Lower lobe of right lung (tissue), 2 donors: Measurements from ENCODE around the gene HARS2. TPM values are rescaled to one million over a fixed set of nuclear protein-coding genes. Genes with fewer than 3 reads are reported as not detected.
"Not testable (repeated sequence)": the region's sequence is repeated elsewhere in the genome, so short reads cannot be mapped to it uniquely, and the experiment has no call there.

Source experiments
- ATAC-seq, 2 donors: fragments of 200-7000 bp; cut with Tn5 transposase; one replicate each; pipeline ENCODE4 v1.9.1; 2020 to 2022; ENCODE audit warnings: mild to moderate bottlenecking in 2 of 2, moderate library complexity in 2 of 2
- DNase-seq: peaks from one replicate; pipeline ENCODE4 v3.0.0-alpha.2; 2020
- H3K27ac ChIP-seq: fragments of 200-600 bp; one replicate; pipeline ENCODE4 v1.8.0; 2022
- H3K27me3 ChIP-seq: fragments of 200-600 bp; one replicate; pipeline ENCODE4 v1.8.0; 2022; ENCODE audit warnings: low read depth
- H3K36me3 ChIP-seq: fragments of 200-600 bp; one replicate; pipeline ENCODE4 v1.8.0; 2022; ENCODE audit warnings: mild to moderate bottlenecking
- H3K4me1 ChIP-seq: fragments of 200-600 bp; one replicate; pipeline ENCODE4 v1.8.0; 2022
- H3K4me3 ChIP-seq: fragments of 200-600 bp; one replicate; pipeline ENCODE4 v1.8.0; 2022; ENCODE audit warnings: mild to moderate bottlenecking
- H3K9me3 ChIP-seq: fragments of 200-600 bp; one replicate; pipeline ENCODE4 v1.8.0; 2022
- intact Hi-C: fragments of 100-400 bp; cut with DNase I; formaldehyde crosslinking; loops from one replicate; pipeline ENCODE4 v1.11.0; 2022
- total RNA-seq: library from RNA; stranded (reverse); fragmentation: NEBNext Ultra II Directional; extraction: Animal tissue kit (Norgen Biotek cat#: 25700); gene quantifications from one replicate; pipeline ENCODE4 v1.2.1, GENCODE V29; 2021
- TF ChIP-seq, protein P1 (sequence below): fragments of 200-600 bp; IDR thresholded peaks from one replicate; pipeline ENCODE4 v1.8.0; 2022; ENCODE audit warnings: antibody characterized with exemption, mild to moderate bottlenecking
- donor health status: DM: no; HTN: yes; CAD: no; lungs with severe emphysema.

Gene HARS2
- total RNA-seq, 1 donor from 2014 or later: 27.6 TPM

DNA sequence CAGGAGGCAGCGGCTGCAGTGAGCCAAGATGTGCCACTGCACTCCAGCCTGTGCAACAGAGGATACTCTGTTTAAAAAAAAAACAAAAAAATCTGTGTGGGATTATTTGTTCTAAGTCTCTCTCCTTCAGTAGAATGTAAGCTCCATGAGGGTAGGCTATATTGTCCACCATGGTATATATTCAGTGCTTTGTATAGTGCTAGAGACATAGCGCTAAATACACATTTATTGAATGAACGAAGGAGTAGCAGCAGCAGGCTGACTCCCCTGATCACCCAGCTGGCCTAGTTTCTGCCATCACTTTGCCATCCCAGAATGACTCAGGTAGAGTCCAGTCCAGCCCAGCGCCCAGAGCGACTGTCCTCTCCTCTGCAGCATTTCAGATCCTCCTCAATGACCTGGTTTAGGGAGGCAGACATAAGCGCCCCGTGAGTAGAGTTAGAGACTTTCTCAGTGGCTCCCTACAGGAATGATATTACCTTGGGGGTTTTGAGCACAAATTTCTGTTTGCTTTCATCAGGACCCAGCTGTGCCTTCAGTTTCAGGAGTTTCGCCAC lies 801 bp upstream of the HARS2 start:
- no peaks in the 10 kb centered on the region for H3K27me3 ChIP-seq
- H3K4me3 ChIP-seq: peak overlapping the region; percentile 97
- TF ChIP-seq, protein P1, sequence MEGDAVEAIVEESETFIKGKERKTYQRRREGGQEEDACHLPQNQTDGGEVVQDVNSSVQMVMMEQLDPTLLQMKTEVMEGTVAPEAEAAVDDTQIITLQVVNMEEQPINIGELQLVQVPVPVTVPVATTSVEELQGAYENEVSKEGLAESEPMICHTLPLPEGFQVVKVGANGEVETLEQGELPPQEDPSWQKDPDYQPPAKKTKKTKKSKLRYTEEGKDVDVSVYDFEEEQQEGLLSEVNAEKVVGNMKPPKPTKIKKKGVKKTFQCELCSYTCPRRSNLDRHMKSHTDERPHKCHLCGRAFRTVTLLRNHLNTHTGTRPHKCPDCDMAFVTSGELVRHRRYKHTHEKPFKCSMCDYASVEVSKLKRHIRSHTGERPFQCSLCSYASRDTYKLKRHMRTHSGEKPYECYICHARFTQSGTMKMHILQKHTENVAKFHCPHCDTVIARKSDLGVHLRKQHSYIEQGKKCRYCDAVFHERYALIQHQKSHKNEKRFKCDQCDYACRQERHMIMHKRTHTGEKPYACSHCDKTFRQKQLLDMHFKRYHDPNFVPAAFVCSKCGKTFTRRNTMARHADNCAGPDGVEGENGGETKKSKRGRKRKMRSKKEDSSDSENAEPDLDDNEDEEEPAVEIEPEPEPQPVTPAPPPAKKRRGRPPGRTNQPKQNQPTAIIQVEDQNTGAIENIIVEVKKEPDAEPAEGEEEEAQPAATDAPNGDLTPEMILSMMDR: no peak
- H3K36me3 ChIP-seq: peaks cover 62% of the 10 kb centered on the region
- H3K27ac ChIP-seq: peak overlapping the region; percentile 92
- H3K9me3 ChIP-seq: no peaks in the 10 kb centered on the region
- peaks cover 35% of the 10 kb centered on the region for H3K4me1 ChIP-seq
- intact Hi-C loops: no loop called here
- DNase-seq (no peak), ATAC-seq (peak in 1 of 2 donors; percentile 1)

DNA sequence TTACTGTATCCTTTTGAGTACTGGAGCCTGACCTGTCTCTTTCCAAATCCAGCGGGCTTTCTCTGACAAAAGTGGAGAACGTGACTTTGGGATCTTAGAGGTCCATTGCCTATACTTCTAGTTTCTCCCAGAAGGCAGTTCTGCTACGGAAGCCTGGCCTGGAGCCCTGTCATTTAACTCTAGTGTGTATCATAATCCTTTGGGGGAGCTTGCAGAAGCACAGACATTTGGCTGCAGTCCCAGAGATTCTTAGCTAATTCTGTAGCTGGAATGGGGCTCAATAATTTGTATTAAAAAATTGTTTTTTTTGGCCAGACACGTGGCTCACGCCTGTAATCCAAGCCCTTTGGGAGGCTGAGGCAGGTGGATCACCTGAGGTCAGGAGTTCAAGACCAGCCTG lies 3.0 kb downstream of the HARS2 start:
- H3K27ac ChIP-seq: no peak overlapping the region
- TF ChIP-seq, protein P1: no peak
- no peak overlapping the region for H3K4me3 ChIP-seq
- H3K36me3 ChIP-seq: peaks cover 65% of the 10 kb centered on the region
- no peaks in the 10 kb centered on the region for H3K27me3 ChIP-seq
- intact Hi-C loops: no loop called here
- H3K4me1 ChIP-seq: peaks cover 35% of the 10 kb centered on the region
- DNase-seq (no peak), ATAC-seq (no peak)
- H3K9me3 ChIP-seq: no peaks in the 10 kb centered on the region

DNA sequence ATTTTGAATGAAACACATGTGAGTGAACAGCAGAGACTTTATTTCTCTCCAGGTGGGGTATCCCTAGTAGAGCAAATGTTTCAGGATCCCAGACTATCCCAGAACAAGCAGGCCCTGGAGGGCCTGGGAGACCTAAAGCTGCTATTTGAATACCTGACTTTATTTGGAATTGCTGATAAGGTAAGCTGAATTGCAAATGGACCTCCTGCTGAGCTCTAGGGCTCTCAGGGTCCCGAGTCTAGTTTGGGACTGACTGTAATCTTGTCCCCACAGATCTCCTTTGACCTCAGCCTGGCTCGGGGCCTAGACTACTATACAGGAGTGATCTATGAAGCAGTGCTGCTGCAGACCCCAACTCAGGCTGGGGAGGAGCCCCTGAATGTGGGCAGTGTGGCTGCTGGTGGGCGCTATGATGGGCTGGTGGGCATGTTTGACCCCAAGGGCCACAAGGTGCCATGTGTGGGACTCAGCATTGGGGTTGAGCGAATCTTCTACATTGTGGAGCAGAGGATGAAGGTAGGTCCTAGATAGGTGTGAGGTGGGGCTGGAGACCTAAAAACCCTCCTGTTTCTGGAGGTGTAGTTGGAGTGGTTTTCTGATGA lies 5.7 kb downstream of the HARS2 start:
- intact Hi-C loops: no loop called here
- TF ChIP-seq, protein P1: no peak
- ATAC-seq (no peak), DNase-seq (no peak)
- peaks cover 76% of the 10 kb centered on the region for H3K36me3 ChIP-seq
- peaks cover 32% of the 10 kb centered on the region for H3K4me1 ChIP-seq
- H3K9me3 ChIP-seq: no peaks in the 10 kb centered on the region
- no peaks in the 10 kb centered on the region for H3K27me3 ChIP-seq
- H3K27ac ChIP-seq: no peak overlapping the region
- no peak overlapping the region for H3K4me3 ChIP-seq

DNA sequence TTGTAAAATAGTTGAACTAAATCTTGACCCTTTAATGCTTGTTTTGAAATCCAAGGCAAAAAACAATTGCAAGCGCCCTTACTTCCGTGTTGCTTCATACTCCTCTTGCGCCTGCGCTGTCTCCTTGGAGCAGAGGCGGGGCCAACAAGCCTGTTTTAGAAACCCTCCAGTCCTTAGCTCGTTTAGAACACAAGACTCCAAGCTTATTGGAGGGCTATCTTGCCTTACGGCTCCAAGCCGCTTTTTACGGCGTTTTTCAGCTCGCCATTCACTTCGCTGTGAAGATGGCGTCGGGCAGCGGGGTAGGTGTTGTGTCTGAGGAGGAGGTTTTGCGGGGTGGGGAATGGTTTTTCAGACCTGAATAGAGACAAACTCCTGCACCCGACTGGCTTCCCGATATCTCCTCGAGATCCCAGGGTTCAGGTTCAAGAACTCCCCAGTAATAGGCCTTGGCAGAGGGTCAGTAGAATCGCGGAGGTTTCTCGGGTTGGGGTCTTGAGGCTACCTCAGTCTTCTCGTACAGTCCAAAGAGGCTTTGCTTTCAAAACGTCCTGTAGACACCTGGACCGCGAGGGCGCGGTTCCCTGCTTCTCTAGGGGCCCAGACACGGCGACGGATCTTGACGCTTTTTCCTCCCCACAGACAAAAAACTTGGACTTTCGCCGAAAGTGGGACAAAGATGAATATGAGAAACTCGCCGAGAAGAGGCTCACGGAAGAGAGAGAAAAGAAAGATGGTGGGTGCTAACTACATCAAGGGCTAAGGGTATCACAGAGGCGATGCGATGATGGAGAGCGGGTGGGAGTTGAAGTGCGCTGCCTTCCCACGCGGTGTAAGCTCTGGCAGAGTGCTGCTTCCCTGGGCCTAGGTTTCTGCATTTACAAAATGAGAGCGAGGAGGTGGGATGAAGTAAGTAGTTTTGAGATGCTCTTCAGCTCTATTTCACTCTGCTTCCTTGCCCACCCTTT lies 9.2 kb downstream of the HARS2 start, which contains the start of gene ZMAT2:
ZMAT2 (plus strand) TSS at position 271 of the 968 bp plus-strand sequence; CDS start at position 285, 14 bp downstream.
- intact Hi-C loops: no loop called here
- Histone ChIP-seq H3K27ac (peak within 1 kb of the TSS; percentile 76), H3K27me3 (no peaks in the 10 kb centered on the region), H3K4me3 (peak within 1 kb of the TSS; percentile 71), H3K4me1 (peaks cover 14% of the 10 kb centered on the region), H3K36me3 (peaks cover 85% of the 10 kb centered on the region), H3K9me3 (no peaks in the 10 kb centered on the region)
- peak; percentile 99 for ATAC-seq
- TF ChIP-seq, protein P1: no peak
- peak; percentile 96 for DNase-seq

DNA sequence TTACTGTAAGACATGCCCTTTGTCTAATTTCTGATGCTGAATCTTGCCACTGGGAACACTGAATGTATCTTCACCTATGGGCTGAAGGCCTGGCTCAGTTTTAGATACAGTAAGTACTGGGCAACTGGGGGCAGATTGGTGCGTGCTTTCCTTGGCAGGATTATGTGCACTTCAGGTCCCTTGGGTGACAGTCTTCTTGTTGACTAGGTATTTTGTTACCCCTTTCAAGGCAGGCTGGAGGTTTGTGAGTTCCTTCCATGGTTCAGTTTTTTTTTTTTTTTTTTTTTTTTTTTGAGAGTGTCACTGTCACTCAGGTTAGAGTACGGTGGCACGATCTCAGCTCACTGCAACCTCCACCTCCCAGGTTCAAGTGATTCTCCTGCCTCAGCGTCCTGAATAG lies 16.6 kb downstream of the HARS2 start:
- Histone ChIP-seq H3K9me3 (no peaks in the 10 kb centered on the region), H3K27ac (no peak overlapping the region), H3K4me1 (no peaks in the 10 kb centered on the region), H3K4me3 (no peak overlapping the region), H3K27me3 (no peaks in the 10 kb centered on the region), H3K36me3 (peaks cover 50% of the 10 kb centered on the region)
- intact Hi-C loops: no loop called here
- DNase-seq (no peak), ATAC-seq (no peak)
- TF ChIP-seq, protein P1: no peak

DNA sequence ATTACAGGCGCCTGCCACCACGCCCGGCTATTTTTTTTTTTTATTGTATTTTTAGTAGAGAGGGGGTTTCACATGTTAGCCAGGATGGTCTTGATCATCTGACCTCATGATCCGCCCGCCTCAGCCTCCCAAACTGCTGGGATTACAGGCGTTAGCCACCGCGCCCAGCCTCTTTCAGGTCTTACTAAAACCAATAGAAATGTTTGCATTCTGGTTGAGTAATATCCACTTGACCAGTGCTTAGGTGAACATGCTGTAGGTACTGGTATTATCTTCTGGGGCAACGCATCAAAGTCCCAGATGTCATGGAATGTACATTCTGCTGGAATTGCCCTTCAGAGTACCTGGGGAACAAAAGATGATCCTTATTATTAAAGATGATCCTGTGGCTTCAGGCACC lies 17.5 kb downstream of the HARS2 start:
- intact Hi-C loops, DNase-seq, H3K4me3 ChIP-seq, H3K27me3 ChIP-seq, H3K4me1 ChIP-seq, H3K27ac ChIP-seq, ATAC-seq, H3K9me3 ChIP-seq: not testable (repeated sequence)
- H3K36me3 ChIP-seq: peaks cover 40% of the 10 kb centered on the region
